ENCODE data around the gene JAG1. TPM values are rescaled to one million over a fixed set of nuclear protein-coding genes. Genes with fewer than 3 reads are reported as not detected.

The JAG1 gene
- total RNA-seq, 3 donors from 2014 or later (not counting 1 experiment from before 2014, with no cell fraction given) = 8.1 to 12.3 (median 8.7) TPM

DNA sequence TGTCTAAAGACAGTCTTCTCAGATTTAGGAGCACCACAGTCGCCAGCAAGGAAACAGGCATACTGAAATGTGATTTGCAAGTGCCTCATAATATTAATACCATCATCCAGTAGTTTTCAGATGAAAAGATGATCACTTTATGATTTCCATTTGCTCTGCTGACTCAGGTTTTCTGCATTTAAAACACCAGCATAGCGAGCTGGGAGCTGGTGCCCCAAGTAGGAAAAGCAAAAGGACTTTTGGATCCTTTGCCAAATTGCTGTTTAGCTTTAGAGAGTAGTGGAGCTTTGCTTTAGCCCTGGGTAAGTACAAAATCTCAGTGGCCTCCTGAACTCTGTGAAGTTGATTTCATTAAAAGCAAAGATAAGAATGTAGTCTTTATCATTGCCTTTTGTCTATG is 78.5 kb downstream of the JAG1 start:
- WGBS (ENCODE audit: insufficient coverage) = 100% methylated on average over 2 of the region's 2 CpGs
- no peak for TF ChIP-seq CTCF (IDR thresholded peaks at IDR 0.05)
- H3K36me3 ChIP-seq (ENCODE audit: control insufficient read depth, insufficient read depth, low read length) = no peaks in the 10 kb centered on the region
- intact Hi-C loops (cut with micrococcal nuclease) = no loop called here
- DNase-seq (no peak), ATAC-seq (no peak)
- Mint-ChIP-seq H3K27ac (no peak overlapping the region), H3K4me1 (peaks cover 0 to 5% of the 10 kb centered on the region in 2 donors), H3K36me3 (no peaks in the 10 kb centered on the region), H3K9me3 (no peaks in the 10 kb centered on the region), H3K27me3 (ENCODE audit: low read depth in 2 of 2) (no peaks in the 10 kb centered on the region), H3K4me3 (no peak overlapping the region)
- no peaks in the 10 kb centered on the region for H3K9me3 ChIP-seq (ENCODE audit: control insufficient read depth, insufficient read depth, low read length)
- H3K4me1 ChIP-seq (ENCODE audit: control insufficient read depth, insufficient read depth, low read length) = no peaks in the 10 kb centered on the region
- no peaks in the 10 kb centered on the region for H3K27me3 ChIP-seq (ENCODE audit: control insufficient read depth, insufficient read depth, low read length)
- no peak overlapping the region for H3K27ac ChIP-seq (ENCODE audit: low read length)
- H3K4me3 ChIP-seq (ENCODE audit: low read length) = no peak overlapping the region

DNA sequence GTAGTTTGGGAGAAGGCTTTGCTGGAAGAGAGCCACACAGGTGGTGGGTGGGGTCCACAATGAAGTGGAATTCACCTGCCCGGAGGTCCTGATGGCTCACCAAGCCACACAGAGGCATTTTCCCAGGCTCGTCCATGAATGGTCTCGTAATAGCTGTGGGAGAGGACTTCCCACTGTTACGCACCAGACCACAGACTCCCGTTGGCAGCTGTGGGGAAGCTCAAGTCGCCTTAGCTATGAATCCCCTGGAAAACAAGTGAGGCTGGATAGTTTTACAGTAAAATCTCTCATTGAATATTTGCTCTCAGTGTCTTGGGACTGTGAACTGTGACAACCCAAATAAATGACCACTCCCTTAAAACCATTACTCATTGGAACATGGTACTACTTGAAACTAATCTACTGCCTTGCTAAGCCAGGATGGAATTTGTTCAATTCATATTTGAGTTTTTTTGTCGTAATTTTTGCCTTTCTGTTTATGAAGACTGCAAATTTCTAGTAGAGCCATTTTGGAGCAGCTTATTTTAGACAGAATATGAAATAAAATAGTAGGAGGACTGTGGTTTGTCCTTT is 79.4 kb downstream of the JAG1 start:
- intact Hi-C loops (cut with micrococcal nuclease) = no loop called here

GRCh38 chr20:10591946-10592521 is 81.8 kb downstream of the JAG1 start:
- no peak overlapping the region for H3K4me3 Mint-ChIP-seq
- H3K9me3 Mint-ChIP-seq = no peaks in the 10 kb centered on the region
- Histone ChIP-seq H3K4me3 (ENCODE audit: low read length) (no peak overlapping the region), H3K27ac (ENCODE audit: low read length) (no peak overlapping the region), H3K4me1 (ENCODE audit: control insufficient read depth, insufficient read depth, low read length) (no peaks in the 10 kb centered on the region), H3K9me3 (ENCODE audit: control insufficient read depth, insufficient read depth, low read length) (no peaks in the 10 kb centered on the region), H3K27me3 (ENCODE audit: control insufficient read depth, insufficient read depth, low read length) (no peaks in the 10 kb centered on the region), H3K36me3 (ENCODE audit: control insufficient read depth, insufficient read depth, low read length) (no peaks in the 10 kb centered on the region)
- intact Hi-C loops (cut with micrococcal nuclease) = no loop called here
- DNase-seq (no peak), ATAC-seq (no peak)
- H3K27me3 Mint-ChIP-seq (ENCODE audit: low read depth in 2 of 2) = no peaks in the 10 kb centered on the region
- no peaks in the 10 kb centered on the region for H3K36me3 Mint-ChIP-seq
- no peak for TF ChIP-seq CTCF (IDR thresholded peaks at IDR 0.05)
- H3K4me1 Mint-ChIP-seq = peaks cover 0 to 5% of the 10 kb centered on the region in 2 donors
- no peak overlapping the region for H3K27ac Mint-ChIP-seq
- 100% methylated on average over 1 of the region's 2 CpGs for WGBS (ENCODE audit: insufficient coverage)

More for the DNA sequence above, 79.4 kb downstream of the JAG1 start:
- H3K27me3 ChIP-seq (ENCODE audit: control insufficient read depth, insufficient read depth, low read length) = no peaks in the 10 kb centered on the region
- no peaks in the 10 kb centered on the region for H3K27me3 Mint-ChIP-seq (ENCODE audit: low read depth in 2 of 2)
- 96% methylated on average over 7 of the region's 7 CpGs for WGBS (ENCODE audit: insufficient coverage)
- H3K4me1 ChIP-seq (ENCODE audit: control insufficient read depth, insufficient read depth, low read length) = no peaks in the 10 kb centered on the region
- H3K9me3 ChIP-seq (ENCODE audit: control insufficient read depth, insufficient read depth, low read length) = no peaks in the 10 kb centered on the region
- no peaks in the 10 kb centered on the region for H3K36me3 ChIP-seq (ENCODE audit: control insufficient read depth, insufficient read depth, low read length)
- H3K4me1 Mint-ChIP-seq = peaks cover 0 to 5% of the 10 kb centered on the region in 2 donors
- H3K4me3 ChIP-seq (ENCODE audit: low read length) = no peak overlapping the region
- H3K4me3 Mint-ChIP-seq = no peak overlapping the region
- no peaks in the 10 kb centered on the region for H3K36me3 Mint-ChIP-seq
- H3K9me3 Mint-ChIP-seq = no peaks in the 10 kb centered on the region
- ATAC-seq (no peak), DNase-seq (no peak)
- TF ChIP-seq CTCF (IDR thresholded peaks at IDR 0.05) = no peak
- H3K27ac ChIP-seq (ENCODE audit: low read length) = no peak overlapping the region
- no peak overlapping the region for H3K27ac Mint-ChIP-seq
